ENCODE results near the gene FBXO2. TPM values are rescaled to one million over a fixed set of nuclear protein-coding genes. Genes with fewer than 3 reads are reported as not detected.
A peak's percentile ranks its signal among the peaks of the same experiment; 100 is the strongest.

The FBXO2 gene
- total RNA-seq, 1 donor from 2014 or later: 64.0 TPM

DNA sequence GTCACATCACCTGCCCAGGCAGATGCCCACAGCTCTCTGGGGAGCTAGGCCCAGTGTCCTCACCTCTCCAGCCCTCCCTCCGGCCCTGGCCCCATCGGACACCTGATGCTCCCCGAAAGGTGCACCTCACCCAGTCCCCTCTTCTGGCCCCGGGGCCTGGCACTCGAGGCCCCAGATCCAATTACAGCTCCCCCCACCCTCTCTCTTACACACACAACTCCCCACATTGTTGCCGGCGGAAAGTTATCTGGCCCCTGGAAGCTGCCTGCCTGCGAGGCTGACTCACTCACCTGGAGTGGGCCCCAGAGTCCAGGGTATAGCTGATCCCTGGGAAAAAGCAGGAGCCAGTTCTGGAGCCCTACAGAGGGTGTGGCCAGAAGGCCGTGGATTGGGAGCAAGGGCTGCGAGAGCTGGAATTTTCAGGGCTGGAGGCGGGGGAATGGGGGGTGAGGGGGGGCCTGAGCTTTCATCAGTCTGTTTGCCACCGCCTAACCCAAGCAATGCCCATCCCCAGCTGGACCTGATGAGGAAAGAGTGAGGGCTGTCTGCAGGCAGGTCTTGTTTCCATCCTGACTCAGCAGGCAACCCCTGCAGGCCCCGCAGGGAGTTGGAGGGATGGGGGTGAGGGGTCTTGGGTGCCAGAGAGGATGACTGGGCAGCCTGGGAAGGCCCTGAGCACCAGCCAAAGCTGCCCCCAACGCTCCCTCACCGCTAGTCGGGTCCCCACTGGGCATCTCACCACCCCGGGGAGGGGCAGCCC lies 948 bp downstream of the FBXO2 start:
- Histone ChIP-seq H3K36me3 (ENCODE audit: insufficient read depth, low read length) (no peaks in the 10 kb centered on the region), H3K4me3 (ENCODE audit: insufficient read depth, low read depth, low read length) (no peak overlapping the region), H3K9ac (ENCODE audit: low read length) (no peak overlapping the region), H3K27ac (ENCODE audit: low read depth, low read length) (no peak overlapping the region), H3K9me3 (ENCODE audit: insufficient read depth, low read depth, low read length) (no peaks in the 10 kb centered on the region), H3K4me2 (ENCODE audit: low read length) (peak overlapping the region; percentile 87), H2AFZ (ENCODE audit: low read depth, low read length) (no peak overlapping the region), H4K20me1 (ENCODE audit: insufficient read depth, low read length) (peaks cover 7% of the 10 kb centered on the region), H3K79me2 (ENCODE audit: insufficient read depth, low read length) (no peaks in the 10 kb centered on the region), H3K4me1 (ENCODE audit: insufficient read depth, low read length) (peaks cover 11% of the 10 kb centered on the region), H3K27me3 (ENCODE audit: insufficient read depth, low read length) (peaks cover 15% of the 10 kb centered on the region)
- Mint-ChIP-seq H3K4me1 (ENCODE audit: low read depth, unreplicated experiment) (peaks cover 6% of the 10 kb centered on the region), H3K4me3 (ENCODE audit: unreplicated experiment) (peak overlapping the region; percentile 79), H3K9me3 (ENCODE audit: unreplicated experiment) (no peaks in the 10 kb centered on the region), H3K27ac (ENCODE audit: unreplicated experiment) (no peak overlapping the region), H3K36me3 (ENCODE audit: low read depth, unreplicated experiment) (peaks cover 8% of the 10 kb centered on the region), H3K27me3 (ENCODE audit: low read depth, unreplicated experiment) (peaks cover 9% of the 10 kb centered on the region)
- FAIRE-seq (no peak), DNase-seq (ENCODE audit: low read depth) (peak; percentile 49)
- TF ChIP-seq, protein P1, sequence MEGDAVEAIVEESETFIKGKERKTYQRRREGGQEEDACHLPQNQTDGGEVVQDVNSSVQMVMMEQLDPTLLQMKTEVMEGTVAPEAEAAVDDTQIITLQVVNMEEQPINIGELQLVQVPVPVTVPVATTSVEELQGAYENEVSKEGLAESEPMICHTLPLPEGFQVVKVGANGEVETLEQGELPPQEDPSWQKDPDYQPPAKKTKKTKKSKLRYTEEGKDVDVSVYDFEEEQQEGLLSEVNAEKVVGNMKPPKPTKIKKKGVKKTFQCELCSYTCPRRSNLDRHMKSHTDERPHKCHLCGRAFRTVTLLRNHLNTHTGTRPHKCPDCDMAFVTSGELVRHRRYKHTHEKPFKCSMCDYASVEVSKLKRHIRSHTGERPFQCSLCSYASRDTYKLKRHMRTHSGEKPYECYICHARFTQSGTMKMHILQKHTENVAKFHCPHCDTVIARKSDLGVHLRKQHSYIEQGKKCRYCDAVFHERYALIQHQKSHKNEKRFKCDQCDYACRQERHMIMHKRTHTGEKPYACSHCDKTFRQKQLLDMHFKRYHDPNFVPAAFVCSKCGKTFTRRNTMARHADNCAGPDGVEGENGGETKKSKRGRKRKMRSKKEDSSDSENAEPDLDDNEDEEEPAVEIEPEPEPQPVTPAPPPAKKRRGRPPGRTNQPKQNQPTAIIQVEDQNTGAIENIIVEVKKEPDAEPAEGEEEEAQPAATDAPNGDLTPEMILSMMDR (IDR thresholded peaks at IDR 0.05; ENCODE audit: insufficient read depth, low read depth, low read length): no peak
- no peak for TF ChIP-seq EZH2 (IDR thresholded peaks at IDR 0.05; ENCODE audit: insufficient read depth, low read length)

- Mint-ChIP-seq H3K36me3 (ENCODE audit: low read depth, unreplicated experiment) (peaks cover 2% of the 10 kb centered on the region), H3K4me1 (ENCODE audit: low read depth, unreplicated experiment) (peaks cover 6% of the 10 kb centered on the region), H3K4me3 (ENCODE audit: unreplicated experiment) (no peak overlapping the region), H3K9me3 (ENCODE audit: unreplicated experiment) (no peaks in the 10 kb centered on the region), H3K27ac (ENCODE audit: unreplicated experiment) (no peak overlapping the region), H3K27me3 (ENCODE audit: low read depth, unreplicated experiment) (peaks cover 9% of the 10 kb centered on the region)
- H4K20me1 ChIP-seq (ENCODE audit: insufficient read depth, low read length): peaks cover 7% of the 10 kb centered on the region
- H3K9me3 ChIP-seq (ENCODE audit: insufficient read depth, low read depth, low read length): no peaks in the 10 kb centered on the region
- H3K4me1 ChIP-seq (ENCODE audit: insufficient read depth, low read length): peaks cover 11% of the 10 kb centered on the region
- H3K9ac ChIP-seq (ENCODE audit: low read length): no peak overlapping the region
- FAIRE-seq: no peak
- H3K27me3 ChIP-seq (ENCODE audit: insufficient read depth, low read length): peaks cover 19% of the 10 kb centered on the region
- H3K27ac ChIP-seq (ENCODE audit: low read depth, low read length): no peak overlapping the region
- H2AFZ ChIP-seq (ENCODE audit: low read depth, low read length): no peak overlapping the region
- no peak overlapping the region for H3K4me2 ChIP-seq (ENCODE audit: low read length)
- no peak overlapping the region for H3K4me3 ChIP-seq (ENCODE audit: insufficient read depth, low read depth, low read length)
- DNase-seq (ENCODE audit: low read depth): no peak
- no peak for TF ChIP-seq EZH2 (IDR thresholded peaks at IDR 0.05; ENCODE audit: insufficient read depth, low read length)
- TF ChIP-seq, protein P1 (IDR thresholded peaks at IDR 0.05; ENCODE audit: insufficient read depth, low read depth, low read length): no peak
- no peaks in the 10 kb centered on the region for H3K79me2 ChIP-seq (ENCODE audit: insufficient read depth, low read length)
- H3K36me3 ChIP-seq (ENCODE audit: insufficient read depth, low read length): no peaks in the 10 kb centered on the region
Observed at GRCh38 chr1:11652203-11652780, 1.9 kb downstream of the FBXO2 start.

DNA sequence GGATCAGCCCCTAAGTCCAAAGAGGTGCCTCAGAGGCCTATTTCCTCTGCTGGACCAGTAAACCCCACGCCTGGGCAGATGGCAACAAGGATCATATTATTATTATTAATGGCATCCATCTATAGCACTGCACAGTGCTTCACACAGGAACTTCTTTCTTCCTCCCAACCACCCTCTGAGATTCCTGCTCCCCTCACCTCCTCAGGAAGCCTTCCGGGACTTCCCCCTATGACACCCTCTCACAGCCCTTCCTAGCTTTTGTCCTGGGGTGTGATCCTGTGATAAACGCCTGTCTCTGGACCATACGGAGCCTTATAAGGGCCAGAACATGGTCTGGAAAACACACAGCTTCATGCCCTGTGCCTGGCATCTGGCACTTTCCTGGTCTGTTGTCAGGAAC lies 3.2 kb downstream of the FBXO2 start:
- Histone ChIP-seq H3K36me3 (ENCODE audit: insufficient read depth, low read length) (no peaks in the 10 kb centered on the region), H4K20me1 (ENCODE audit: insufficient read depth, low read length) (peaks cover 5% of the 10 kb centered on the region)
- no peak overlapping the region for H3K27ac Mint-ChIP-seq (ENCODE audit: unreplicated experiment)

More for the DNA sequence above, 3.2 kb downstream of the FBXO2 start:
- Histone ChIP-seq H3K27me3 (ENCODE audit: insufficient read depth, low read length) (peaks cover 19% of the 10 kb centered on the region), H3K27ac (ENCODE audit: low read depth, low read length) (no peak overlapping the region), H3K4me1 (ENCODE audit: insufficient read depth, low read length) (peaks cover 11% of the 10 kb centered on the region), H3K4me3 (ENCODE audit: insufficient read depth, low read depth, low read length) (no peak overlapping the region), H3K9ac (ENCODE audit: low read length) (no peak overlapping the region), H3K4me2 (ENCODE audit: low read length) (peak overlapping the region; percentile 68), H2AFZ (ENCODE audit: low read depth, low read length) (peak overlapping the region; percentile 64), H3K9me3 (ENCODE audit: insufficient read depth, low read depth, low read length) (no peaks in the 10 kb centered on the region), H3K79me2 (ENCODE audit: insufficient read depth, low read length) (no peaks in the 10 kb centered on the region)
- Mint-ChIP-seq H3K4me1 (ENCODE audit: low read depth, unreplicated experiment) (peaks cover 5% of the 10 kb centered on the region), H3K27me3 (ENCODE audit: low read depth, unreplicated experiment) (peaks cover 13% of the 10 kb centered on the region), H3K9me3 (ENCODE audit: unreplicated experiment) (no peaks in the 10 kb centered on the region), H3K4me3 (ENCODE audit: unreplicated experiment) (peak overlapping the region; percentile 31), H3K36me3 (ENCODE audit: low read depth, unreplicated experiment) (no peaks in the 10 kb centered on the region)
- no peak for DNase-seq (ENCODE audit: low read depth)
- no peak for FAIRE-seq
- no peak for TF ChIP-seq EZH2 (IDR thresholded peaks at IDR 0.05; ENCODE audit: insufficient read depth, low read length)

Measured in astrocyte (in vitro differentiated cells and primary cell).